CD4-positive, CD25-positive, alpha-beta regulatory T cell (primary cell): ENCODE results near the gene ANXA4. TPM values are rescaled to one million over a fixed set of nuclear protein-coding genes. Genes with fewer than 3 reads are reported as not detected.

Experiments used
- ATAC-seq, 2 donors: fragments of 150-1000 bp; cut with Tn5 transposase; one replicate each; pipeline ENCODE4 v1.10.0; 2021; ENCODE audit warnings: low read depth in 2 of 2, moderate number of reproducible peaks in 2 of 2, moderate library complexity in 1 of 2
- DNase-seq, 3 donors: peaks; one replicate each; pipeline versions ENCODE4 v3.0.0 to v3.0.0-alpha.2; 2012 to 2022; ENCODE audit warnings: mixed read lengths in 1 of 3
- H3K27ac ChIP-seq: one replicate; pipeline ENCODE4 v1.7.0; 2013; ENCODE audit warnings: mild to moderate bottlenecking, low read length; ENCODE audit not compliant: insufficient read depth, poor library complexity, severe bottlenecking
- H3K27me3 ChIP-seq: one replicate; pipeline ENCODE4 v1.7.0; 2013; ENCODE audit warnings: low read length; ENCODE audit not compliant: control insufficient read depth, insufficient read depth
- H3K36me3 ChIP-seq: one replicate; pipeline ENCODE4 v1.7.0; 2013; ENCODE audit warnings: mild to moderate bottlenecking, low read length, moderate library complexity; ENCODE audit not compliant: control insufficient read depth, insufficient read depth
- H3K4me1 ChIP-seq: 2 replicates; pipeline ENCODE4 v1.7.0; 2013; ENCODE audit warnings: mild to moderate bottlenecking, low read length; ENCODE audit not compliant: insufficient read depth, control insufficient read depth, poor library complexity, severe bottlenecking
- H3K4me3 ChIP-seq: one replicate; pipeline ENCODE4 v1.7.0; 2013; ENCODE audit warnings: low read depth, mild to moderate bottlenecking, low read length, moderate library complexity
- H3K9me3 ChIP-seq, 2 experiments: 1 replicate in 1 of 2; 2 replicates in 1 of 2; pipeline ENCODE4 v1.7.0; 2013; ENCODE audit warnings: low read length in 2 of 2, mild to moderate bottlenecking in 1 of 2, moderate library complexity in 1 of 2; ENCODE audit not compliant: control insufficient read depth in 2 of 2
- H3K27ac Mint-ChIP-seq, 3 donors: one replicate each; pipeline ENCODE4 v1.8.0; 2020 to 2022; ENCODE audit warnings: mild to moderate bottlenecking in 3 of 3, mixed read lengths in 3 of 3, moderate library complexity in 2 of 3
- H3K27me3 Mint-ChIP-seq: one replicate; pipeline ENCODE4 v1.8.0; 2022; ENCODE audit warnings: mild to moderate bottlenecking, mixed read lengths
- H3K36me3 Mint-ChIP-seq: one replicate; pipeline ENCODE4 v1.8.0; 2020; ENCODE audit warnings: mixed read lengths
- H3K4me1 Mint-ChIP-seq, 4 donors: one replicate each; pipeline ENCODE4 v1.8.0; 2020 to 2022; ENCODE audit warnings: mixed read lengths in 4 of 4, mild to moderate bottlenecking in 1 of 4
- H3K4me3 Mint-ChIP-seq, 4 donors: one replicate each; pipeline ENCODE4 v1.8.0; 2020 to 2022; ENCODE audit warnings: mild to moderate bottlenecking in 4 of 4, mixed read lengths in 4 of 4, moderate library complexity in 3 of 4
- H3K9me3 Mint-ChIP-seq, 7 donors: one replicate each; pipeline ENCODE4 v1.8.0; 2020 to 2022; ENCODE audit warnings: mixed read lengths in 7 of 7, mild to moderate bottlenecking in 3 of 7, moderate library complexity in 2 of 7
- polyA plus RNA-seq, 4 donors: library from polyadenylated mRNA; unstranded; fragments of 300-500 nt; fragmentation: Illumina TruSeq; gene quantifications; one replicate each; pipeline ENCODE4 v1.2.3, GENCODE V29; 2021
- total RNA-seq: library from RNA; stranded (reverse); gene quantifications from one replicate; pipeline ENCODE4 v1.2.3, GENCODE V29; 2022

Gene ANXA4
- total RNA-seq (16.5 TPM), polyA plus RNA-seq (10 to 100 TPM; 21.5 to 36.8 (median 27.3) TPM)

DNA sequence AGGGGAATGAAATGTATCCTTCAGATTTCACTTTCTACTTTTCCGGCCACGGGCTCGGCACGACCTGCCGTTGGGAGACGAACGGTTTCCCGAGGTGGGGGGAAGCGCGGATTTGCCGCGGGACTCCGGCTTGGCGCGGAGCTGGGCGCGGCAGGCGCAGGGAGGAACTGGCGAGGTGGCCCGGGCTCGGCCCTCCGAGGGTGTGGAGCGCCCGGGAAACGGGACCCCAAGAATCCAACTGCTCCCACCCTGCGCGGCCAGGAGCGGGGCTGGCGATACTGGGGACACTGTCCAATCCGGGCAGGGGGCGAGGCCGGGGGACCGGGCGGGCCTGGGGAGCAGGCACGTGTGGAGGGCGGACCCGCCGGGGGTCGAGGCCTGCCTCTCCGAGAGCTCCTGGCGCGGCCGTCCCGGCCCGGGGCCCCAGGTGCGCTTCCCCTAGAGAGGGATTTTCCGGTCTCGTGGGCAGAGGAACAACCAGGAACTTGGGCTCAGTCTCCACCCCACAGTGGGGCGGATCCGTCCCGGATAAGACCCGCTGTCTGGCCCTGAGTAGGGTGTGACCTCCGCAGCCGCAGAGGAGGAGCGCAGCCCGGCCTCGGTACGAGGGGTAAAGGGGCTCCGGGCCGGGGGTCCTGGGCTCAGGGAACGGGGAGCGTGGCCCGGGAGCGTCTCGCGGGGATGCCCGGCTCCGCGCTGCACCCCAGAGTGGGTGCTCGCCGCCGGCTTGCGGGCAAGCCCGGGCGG is at the start of gene ANXA4:
TSS of gene ANXA4 (plus strand) at position 560 of the 747 bp plus-strand sequence. CDS start 39,432 bp downstream, outside the sequence.
- Mint-ChIP-seq H3K27ac (peak within 1 kb of the TSS; percentile 87 to 91 (median 87)), H3K36me3 (no peaks in the 10 kb centered on the region), H3K9me3 (peaks cover 0 to 2% (median 0%) of the 10 kb centered on the region in 7 donors), H3K4me3 (peak within 1 kb of the TSS; percentile 91 to 99 (median 92)), H3K27me3 (peaks cover 5% of the 10 kb centered on the region), H3K4me1 (peaks cover 5 to 24% (median 13%) of the 10 kb centered on the region in 4 donors)
- peak within 1 kb of the TSS; percentile 85 for H3K4me3 ChIP-seq
- H3K27me3 ChIP-seq = no peaks in the 10 kb centered on the region
- H3K36me3 ChIP-seq = no peaks in the 10 kb centered on the region
- no peaks in the 10 kb centered on the region for H3K9me3 ChIP-seq
- H3K27ac ChIP-seq = peak within 1 kb of the TSS; percentile 47
- ATAC-seq (peak; percentile 76 to 80), DNase-seq (peak; percentile 46 to 71 (median 54))
- peaks cover 13% of the 10 kb centered on the region for H3K4me1 ChIP-seq

DNA sequence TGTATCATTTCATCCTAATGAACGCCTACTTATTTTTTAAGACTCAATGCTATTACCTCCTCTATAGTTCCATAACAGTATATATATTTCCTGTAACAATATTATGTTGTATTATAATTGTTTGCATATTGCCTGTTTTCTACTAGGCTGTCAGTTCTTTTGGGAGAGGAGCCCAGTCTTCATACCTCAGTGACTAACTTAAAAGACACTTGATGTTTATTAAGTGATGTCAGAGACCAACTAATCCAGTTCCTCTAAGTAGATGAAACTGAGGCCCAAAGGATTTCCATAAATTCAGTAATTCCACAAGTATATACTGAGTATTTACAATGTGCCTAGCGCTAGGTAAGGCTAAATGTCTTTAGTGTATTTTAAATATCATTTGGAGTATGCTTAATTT is 49.5 kb upstream of the ANXA4 start:
- Mint-ChIP-seq H3K36me3 (peaks cover 5% of the 10 kb centered on the region), H3K4me3 (peak overlapping the region in 1 of 4 donors; percentile 21), H3K27ac (peak overlapping the region; percentile 92 to 96 (median 96)), H3K9me3 (peaks cover 0 to 3% (median 0%) of the 10 kb centered on the region in 7 donors), H3K27me3 (no peaks in the 10 kb centered on the region), H3K4me1 (peaks cover 25 to 92% (median 66%) of the 10 kb centered on the region in 4 donors)
- DNase-seq (no peak), ATAC-seq (no peak)
- Histone ChIP-seq H3K4me3 (peak overlapping the region; percentile 21), H3K9me3 (no peaks in the 10 kb centered on the region), H3K4me1 (peaks cover 70% of the 10 kb centered on the region), H3K27me3 (no peaks in the 10 kb centered on the region), H3K36me3 (no peaks in the 10 kb centered on the region), H3K27ac (no peak overlapping the region)

GRCh38 chr2:69693059-69693774 is 48.7 kb upstream of the ANXA4 start:
- Histone ChIP-seq H3K27me3 (no peaks in the 10 kb centered on the region), H3K4me1 (peaks cover 70% of the 10 kb centered on the region), H3K36me3 (no peaks in the 10 kb centered on the region), H3K27ac (peak overlapping the region; percentile 70), H3K9me3 (no peaks in the 10 kb centered on the region), H3K4me3 (peak overlapping the region; percentile 66)
- Mint-ChIP-seq H3K4me1 (peaks cover 27 to 92% (median 67%) of the 10 kb centered on the region in 4 donors), H3K4me3 (peak overlapping the region; percentile 71 to 82 (median 78)), H3K36me3 (peaks cover 5% of the 10 kb centered on the region), H3K27ac (peak overlapping the region; percentile 92 to 96 (median 96)), H3K9me3 (peaks cover 0 to 3% (median 0%) of the 10 kb centered on the region in 7 donors), H3K27me3 (no peaks in the 10 kb centered on the region)
- DNase-seq = peak in 2 of 3 donors; percentile 31 to 55
- ATAC-seq = peak; percentile 30 to 37

DNA sequence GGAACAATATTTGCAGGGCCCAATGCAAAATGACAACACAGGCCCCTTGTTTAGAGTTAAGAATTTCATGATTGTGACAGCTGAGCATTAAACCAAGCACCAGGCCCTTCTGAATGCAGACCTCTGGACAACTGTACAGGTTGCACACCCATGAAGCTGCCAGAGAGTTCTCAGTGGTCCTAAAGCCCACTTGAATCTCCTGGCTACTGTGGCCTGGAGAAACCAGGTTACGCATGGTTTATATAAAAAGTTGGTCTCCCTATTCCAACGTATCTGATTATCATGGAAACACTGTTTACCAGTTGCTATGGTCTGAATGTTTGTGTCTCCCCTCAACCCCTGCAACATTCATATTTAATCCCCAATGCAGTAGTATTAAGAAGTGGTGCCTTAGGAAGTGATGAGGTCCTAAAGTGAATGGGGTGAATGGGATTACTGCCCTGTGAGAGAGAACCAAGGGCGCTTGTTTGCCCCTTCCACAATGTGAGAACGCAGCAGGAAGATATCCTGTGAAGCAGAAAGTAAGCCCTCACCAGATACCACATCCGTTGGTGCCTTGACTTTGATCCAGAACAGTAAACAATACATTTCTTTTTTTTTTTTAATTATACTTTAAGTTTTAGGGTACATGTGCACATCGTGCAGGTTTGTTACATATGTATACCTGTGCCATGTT is 48.0 kb upstream of the ANXA4 start:
- peak overlapping the region; percentile 66 for H3K4me3 ChIP-seq
- no peaks in the 10 kb centered on the region for H3K9me3 ChIP-seq
- peak overlapping the region; percentile 71 to 82 (median 78) for H3K4me3 Mint-ChIP-seq
- no peaks in the 10 kb centered on the region for H3K27me3 ChIP-seq
- H3K27ac ChIP-seq = peak overlapping the region; percentile 70
- peaks cover 4% of the 10 kb centered on the region for H3K36me3 Mint-ChIP-seq
- peak; percentile 22 to 87 (median 80) for DNase-seq
- peak; percentile 85 to 90 for ATAC-seq
- no peaks in the 10 kb centered on the region for H3K36me3 ChIP-seq
- H3K27ac Mint-ChIP-seq = peak overlapping the region; percentile 92 to 96 (median 96)
- H3K4me1 Mint-ChIP-seq = peaks cover 27 to 93% (median 67%) of the 10 kb centered on the region in 4 donors
- no peaks in the 10 kb centered on the region for H3K27me3 Mint-ChIP-seq
- peaks cover 67% of the 10 kb centered on the region for H3K4me1 ChIP-seq
- H3K9me3 Mint-ChIP-seq = peaks cover 0 to 3% (median 0%) of the 10 kb centered on the region in 7 donors

DNA sequence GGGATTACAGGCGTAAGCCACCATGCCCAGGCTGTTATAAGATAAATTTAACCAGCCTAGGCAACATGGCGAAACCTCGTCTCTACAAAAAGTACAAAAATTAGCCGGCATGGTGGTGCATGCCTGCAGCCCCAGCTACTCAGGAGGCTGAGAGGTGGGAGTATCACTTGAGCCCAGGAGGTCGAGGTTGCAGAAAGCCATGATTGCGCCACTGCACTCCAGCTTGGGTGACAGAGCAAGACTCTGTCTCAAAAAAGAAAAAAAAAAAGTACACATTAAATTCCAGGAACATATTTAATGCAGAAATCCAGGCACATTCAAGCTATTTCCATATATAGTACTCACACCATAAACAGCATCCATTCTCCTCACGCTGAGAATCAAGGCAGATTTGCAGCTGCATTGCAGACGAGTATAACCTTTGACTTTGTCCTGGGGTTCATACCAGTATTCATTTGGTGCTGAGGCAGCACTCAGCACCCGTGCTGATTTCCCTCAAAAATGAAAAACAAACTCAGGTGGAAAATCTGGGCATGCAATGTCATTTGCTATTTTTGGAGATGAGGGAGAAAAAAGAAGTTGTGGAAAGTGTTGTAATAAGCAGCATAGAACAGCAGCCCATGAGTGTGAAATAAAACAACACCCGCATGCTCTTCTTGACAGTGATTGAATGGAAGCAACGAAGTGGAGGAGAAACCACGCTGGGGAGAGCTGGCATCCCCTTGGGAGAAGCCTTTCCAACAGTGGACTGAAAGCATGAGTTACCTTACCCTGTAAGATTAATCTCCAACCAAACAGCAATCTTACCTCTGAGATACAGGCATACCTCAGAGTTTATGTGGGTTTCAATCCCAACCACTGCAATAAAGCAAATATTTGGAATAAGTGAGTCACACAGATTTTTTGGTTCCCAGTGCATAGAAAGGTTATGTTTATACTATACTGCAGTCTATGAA is 46.8 kb upstream of the ANXA4 start:
- Histone ChIP-seq H3K4me3 (peak overlapping the region; percentile 0), H3K4me1 (peaks cover 55% of the 10 kb centered on the region), H3K27ac (peak overlapping the region; percentile 15), H3K27me3 (no peaks in the 10 kb centered on the region), H3K9me3 (no peaks in the 10 kb centered on the region), H3K36me3 (no peaks in the 10 kb centered on the region)
- peak overlapping the region in 2 of 3 donors; percentile 70 to 92 for H3K27ac Mint-ChIP-seq
- DNase-seq (no peak), ATAC-seq (no peak)
- peaks cover 0 to 3% (median 0%) of the 10 kb centered on the region in 7 donors for H3K9me3 Mint-ChIP-seq
- peaks cover 27 to 91% (median 67%) of the 10 kb centered on the region in 4 donors for H3K4me1 Mint-ChIP-seq
- no peaks in the 10 kb centered on the region for H3K27me3 Mint-ChIP-seq
- peak overlapping the region in 3 of 4 donors; percentile 22 to 65 (median 25) for H3K4me3 Mint-ChIP-seq
- no peaks in the 10 kb centered on the region for H3K36me3 Mint-ChIP-seq

GRCh38 chr2:69695850-69696216 is 46.1 kb upstream of the ANXA4 start:
- Histone ChIP-seq H3K4me1 (peaks cover 49% of the 10 kb centered on the region), H3K27me3 (no peaks in the 10 kb centered on the region), H3K9me3 (no peaks in the 10 kb centered on the region), H3K27ac (peak overlapping the region; percentile 15), H3K4me3 (no peak overlapping the region), H3K36me3 (no peaks in the 10 kb centered on the region)
- DNase-seq = no peak
- H3K4me3 Mint-ChIP-seq = peak overlapping the region; percentile 11 to 70 (median 37)
- H3K27me3 Mint-ChIP-seq = no peaks in the 10 kb centered on the region
- H3K36me3 Mint-ChIP-seq = no peaks in the 10 kb centered on the region
- no peak for ATAC-seq
- H3K9me3 Mint-ChIP-seq = peaks cover 0 to 1% (median 0%) of the 10 kb centered on the region in 7 donors
- peak overlapping the region; percentile 3 to 69 (median 66) for H3K27ac Mint-ChIP-seq
- H3K4me1 Mint-ChIP-seq = peaks cover 32 to 84% (median 60%) of the 10 kb centered on the region in 4 donors
